ENCODE results near the gene ESPNL.

ESPNL gene

DNA sequence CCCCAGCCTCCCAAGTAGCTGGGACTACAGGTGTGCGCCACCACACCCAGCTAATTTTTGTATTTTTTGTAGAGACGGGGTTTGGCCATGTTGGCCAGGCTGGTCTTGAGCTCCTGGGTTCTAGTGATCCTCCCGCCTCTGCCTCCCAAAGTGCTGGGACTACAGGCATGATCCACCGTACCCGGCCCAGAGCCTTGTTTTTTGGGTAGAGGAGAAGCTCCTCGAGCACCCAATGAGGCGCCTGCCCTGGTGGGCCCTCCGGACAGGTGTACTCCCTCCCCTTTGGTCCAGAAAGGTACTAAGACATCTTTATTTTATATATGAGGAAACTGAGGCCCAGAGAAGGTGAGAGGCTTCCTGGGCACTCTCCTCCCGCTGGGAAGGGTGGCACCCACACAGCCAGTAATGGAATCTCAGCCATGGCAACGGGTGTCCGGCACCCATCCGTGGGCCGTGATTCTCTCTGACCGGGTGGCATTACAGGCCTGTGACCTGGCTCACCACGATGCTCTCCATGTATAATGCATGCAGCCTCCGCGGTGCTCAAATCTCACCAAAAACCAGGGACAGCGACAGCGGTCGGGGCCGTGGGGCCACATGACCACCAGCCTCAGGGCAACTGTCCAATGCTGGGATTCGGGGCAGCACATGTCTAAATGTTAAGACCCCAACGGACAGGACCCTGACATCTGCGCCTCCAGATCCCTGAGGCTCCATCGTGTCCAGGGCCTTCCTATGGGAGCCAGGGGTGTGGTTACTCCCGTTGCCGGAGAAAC, 21.6 kb downstream of the ESPNL start:
- DNase-seq (ENCODE audit: low read depth, low spot score), result no peak
- in situ Hi-C loops (cut with HindIII; ENCODE audit: low sequenced_read_pairs), result no loop called here
- H3K4me3 ChIP-seq (ENCODE audit: low read depth, low read length), result no peak overlapping the region
- TF ChIP-seq, protein P1, sequence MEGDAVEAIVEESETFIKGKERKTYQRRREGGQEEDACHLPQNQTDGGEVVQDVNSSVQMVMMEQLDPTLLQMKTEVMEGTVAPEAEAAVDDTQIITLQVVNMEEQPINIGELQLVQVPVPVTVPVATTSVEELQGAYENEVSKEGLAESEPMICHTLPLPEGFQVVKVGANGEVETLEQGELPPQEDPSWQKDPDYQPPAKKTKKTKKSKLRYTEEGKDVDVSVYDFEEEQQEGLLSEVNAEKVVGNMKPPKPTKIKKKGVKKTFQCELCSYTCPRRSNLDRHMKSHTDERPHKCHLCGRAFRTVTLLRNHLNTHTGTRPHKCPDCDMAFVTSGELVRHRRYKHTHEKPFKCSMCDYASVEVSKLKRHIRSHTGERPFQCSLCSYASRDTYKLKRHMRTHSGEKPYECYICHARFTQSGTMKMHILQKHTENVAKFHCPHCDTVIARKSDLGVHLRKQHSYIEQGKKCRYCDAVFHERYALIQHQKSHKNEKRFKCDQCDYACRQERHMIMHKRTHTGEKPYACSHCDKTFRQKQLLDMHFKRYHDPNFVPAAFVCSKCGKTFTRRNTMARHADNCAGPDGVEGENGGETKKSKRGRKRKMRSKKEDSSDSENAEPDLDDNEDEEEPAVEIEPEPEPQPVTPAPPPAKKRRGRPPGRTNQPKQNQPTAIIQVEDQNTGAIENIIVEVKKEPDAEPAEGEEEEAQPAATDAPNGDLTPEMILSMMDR (IDR thresholded peaks at IDR 0.05; ENCODE audit: low read depth, low read length), result no peak

DNA sequence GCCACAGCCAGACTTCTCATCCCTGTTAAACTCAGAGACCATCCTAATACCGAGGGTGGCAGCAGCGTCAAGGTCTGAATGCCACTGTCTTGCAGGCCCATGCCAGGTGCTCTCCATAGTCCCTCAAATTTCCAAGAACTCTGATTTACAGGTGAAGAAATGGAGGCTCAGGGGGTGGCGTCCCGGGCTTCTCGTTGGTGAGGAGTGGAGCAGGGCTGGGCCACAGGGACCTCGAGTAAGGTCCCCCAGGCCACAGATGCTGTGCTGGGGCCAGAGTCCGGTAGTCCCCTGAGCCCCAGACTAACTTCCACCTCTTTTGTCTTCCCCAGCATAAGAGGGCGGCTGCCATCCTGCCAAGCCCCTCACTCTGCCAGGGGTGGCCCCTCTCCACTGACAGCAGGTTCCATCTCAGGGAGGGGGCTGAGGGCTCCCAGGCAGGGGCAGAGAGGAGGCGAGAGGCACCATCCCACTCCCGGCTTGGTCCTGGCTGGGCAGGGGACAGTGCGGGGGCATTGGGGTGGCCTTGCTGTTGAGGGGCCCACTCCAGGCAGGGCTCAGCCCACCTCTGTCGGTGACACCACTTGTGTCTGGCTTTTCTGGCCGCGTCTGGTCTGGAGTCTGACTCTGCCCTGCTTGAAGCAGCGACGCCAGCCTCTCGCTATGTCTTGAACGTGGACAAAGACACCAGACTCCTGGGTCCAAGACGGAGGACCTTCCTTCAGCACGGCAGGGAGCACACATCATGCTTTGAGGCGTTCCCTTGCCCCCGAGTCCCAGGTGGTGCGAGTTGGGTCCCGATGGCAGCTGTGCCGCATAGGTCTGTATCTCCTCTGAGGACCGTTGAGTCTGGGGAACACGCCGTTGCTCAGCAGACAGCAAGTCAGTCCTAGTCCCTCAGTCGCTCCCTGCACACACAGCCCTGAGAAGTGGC, 22.4 kb downstream of the ESPNL start:
- no peak overlapping the region for H3K4me3 ChIP-seq (ENCODE audit: low read depth, low read length)
- TF ChIP-seq, protein P1 (IDR thresholded peaks at IDR 0.05; ENCODE audit: low read depth, low read length), result no peak
- no peak for DNase-seq (ENCODE audit: low read depth, low spot score)
- in situ Hi-C loops (cut with HindIII; ENCODE audit: low sequenced_read_pairs), result no loop called here

DNA sequence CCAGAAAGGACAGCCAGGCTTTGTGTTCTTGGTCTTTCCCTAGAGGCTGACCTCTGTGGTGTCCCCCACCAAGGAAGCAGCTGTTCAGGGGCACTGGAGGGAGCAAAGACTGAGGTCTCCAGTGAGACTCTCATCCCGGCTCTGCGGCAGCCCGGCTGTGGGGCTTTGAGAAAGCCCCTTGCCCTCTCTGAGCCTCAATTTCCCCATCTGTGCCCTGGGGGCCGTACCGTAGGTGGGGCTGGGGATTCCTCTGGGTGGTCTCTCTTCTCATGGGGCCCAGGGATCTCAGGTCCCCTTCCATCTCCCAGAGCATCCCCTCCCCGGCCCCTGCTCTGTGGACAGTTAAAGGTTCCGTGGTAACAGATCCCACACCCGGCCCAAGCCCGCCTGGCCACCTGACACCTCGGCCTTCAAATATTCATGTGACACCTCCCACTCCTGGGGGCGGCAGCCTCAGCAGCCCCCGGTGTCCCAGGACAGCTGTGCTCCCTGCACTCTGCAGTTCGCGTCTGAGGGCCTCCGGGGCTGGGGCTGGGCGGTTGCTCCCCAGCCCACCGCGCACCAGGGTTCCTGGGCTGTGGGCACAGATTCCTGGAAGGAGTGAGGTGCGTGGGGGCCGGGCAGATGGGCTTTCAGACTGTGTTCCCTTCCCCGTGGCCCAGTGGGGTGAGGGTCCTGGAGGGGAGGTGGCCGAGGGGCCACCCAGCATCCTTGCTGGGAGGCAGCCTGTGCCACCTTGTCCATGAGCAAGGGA, 23.3 kb downstream of the ESPNL start:
- in situ Hi-C loops (cut with HindIII; ENCODE audit: low sequenced_read_pairs), result no loop called here
- TF ChIP-seq, protein P1 (IDR thresholded peaks at IDR 0.05; ENCODE audit: low read depth, low read length), result no peak
- no peak overlapping the region for H3K4me3 ChIP-seq (ENCODE audit: low read depth, low read length)
- DNase-seq (ENCODE audit: low read depth, low spot score), result no peak

DNA sequence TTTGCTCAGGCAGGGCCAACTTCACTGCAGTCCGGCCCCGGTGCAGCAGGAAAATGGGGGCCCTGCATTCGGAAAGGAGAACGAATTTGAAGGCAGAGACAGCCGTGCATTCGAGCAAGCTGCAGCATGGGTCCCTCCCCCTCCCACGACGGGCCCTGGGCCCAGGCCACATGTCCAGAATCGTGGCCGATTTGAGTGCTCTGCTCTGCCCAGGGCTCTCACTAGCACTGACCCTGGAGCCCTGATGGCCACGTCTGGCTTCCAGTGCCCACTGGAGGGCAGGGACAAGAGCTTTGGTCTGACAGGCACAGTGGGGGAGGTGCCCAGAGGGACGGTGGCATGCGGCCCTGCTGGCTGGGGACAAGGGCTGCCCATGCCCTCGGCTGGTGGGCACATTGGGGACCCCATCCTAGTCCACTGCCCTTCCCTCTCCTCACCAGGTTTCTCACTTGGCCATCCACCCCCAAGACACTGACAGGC, 23.9 kb downstream of the ESPNL start:
- in situ Hi-C loops (cut with HindIII; ENCODE audit: low sequenced_read_pairs), result no loop called here
- no peak overlapping the region for H3K4me3 ChIP-seq (ENCODE audit: low read depth, low read length)
- no peak for DNase-seq (ENCODE audit: low read depth, low spot score)
- TF ChIP-seq, protein P1 (IDR thresholded peaks at IDR 0.05; ENCODE audit: low read depth, low read length), result no peak

DNA sequence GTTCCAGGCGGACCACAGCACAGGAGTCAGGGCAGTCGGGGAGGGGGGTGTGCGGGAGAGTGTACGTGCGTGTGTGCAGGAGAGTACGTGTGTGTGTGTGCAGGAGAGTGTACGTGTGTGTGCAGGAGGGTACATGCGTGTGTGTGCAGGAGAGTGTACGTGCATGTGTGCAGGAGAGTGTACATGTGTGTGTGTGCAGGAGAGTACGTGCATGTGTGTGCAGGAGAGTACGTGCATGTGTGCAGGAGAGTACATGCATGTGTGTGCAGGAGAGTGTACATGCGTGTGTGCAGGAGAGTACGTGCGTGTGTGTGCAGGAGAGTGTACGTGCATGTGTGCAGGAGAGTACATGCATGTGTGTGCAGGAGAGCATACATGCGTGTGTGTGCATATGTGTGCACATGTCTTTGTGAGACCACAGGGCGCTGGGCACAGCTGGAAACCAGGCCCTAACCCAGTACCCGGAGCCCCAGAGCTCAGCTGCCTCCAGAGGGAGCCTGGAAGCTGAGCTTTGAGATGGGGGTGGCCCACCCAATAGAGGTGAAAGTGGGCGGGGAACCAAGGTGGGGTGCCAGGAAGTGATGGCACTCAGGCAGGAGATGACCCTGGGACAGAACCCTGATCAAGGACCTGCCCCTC, 24.5 kb downstream of the ESPNL start:
- TF ChIP-seq, protein P1 (IDR thresholded peaks at IDR 0.05; ENCODE audit: low read depth, low read length), result no peak
- DNase-seq (ENCODE audit: low read depth, low spot score), result no peak
- H3K4me3 ChIP-seq (ENCODE audit: low read depth, low read length), result no peak overlapping the region
- in situ Hi-C loops (cut with HindIII; ENCODE audit: low sequenced_read_pairs), result no loop called here
